Cardiac muscle cell (in vitro differentiated cells and primary cell): ENCODE measurements around the gene INPP5D. TPM values are rescaled to one million over a fixed set of nuclear protein-coding genes. Genes with fewer than 3 reads are reported as not detected.

Experiments used
- DNase-seq, 2 donors: peaks; one replicate each; pipeline versions ENCODE4 v3.0.0 to v3.0.0-alpha.2; 2010 to 2017; ENCODE audit warnings: low read depth in 1 of 2, low spot score in 1 of 2
- H3K27ac ChIP-seq: fragments of 200-600 bp; sonication (generic); 2 replicates; pipeline ENCODE4 v1.5.1; 2016
- H3K27me3 ChIP-seq: fragments of 200-600 bp; sonication (generic); 2 replicates; pipeline ENCODE4 v1.6.0; 2016; ENCODE audit warnings: control low read depth
- H3K36me3 ChIP-seq: fragments of 200-600 bp; sonication (generic); 2 replicates; pipeline ENCODE4 v1.5.1; 2016; ENCODE audit warnings: control low read depth
- H3K4me1 ChIP-seq: fragments of 200-600 bp; sonication (generic); 2 replicates; pipeline ENCODE4 v1.8.1; 2017; ENCODE audit warnings: low read depth, mild to moderate bottlenecking, mixed run types
- H3K4me3 ChIP-seq: fragments of 200-600 bp; sonication (generic); 2 replicates; pipeline ENCODE4 v1.5.1; 2016; ENCODE audit warnings: mild to moderate bottlenecking
- H3K9me3 ChIP-seq: fragments of 200-600 bp; sonication (generic); 2 replicates; pipeline ENCODE4 v1.5.1; 2017; ENCODE audit warnings: low read depth, mild to moderate bottlenecking, control low read depth
- polyA plus RNA-seq: library from polyadenylated mRNA; unstranded; fragments of >200 nt; fragmentation: Nextera tagmentation; extraction: Ambion mirVana; gene quantifications from 2 replicates; pipeline ENCODE4 v1.2.1, GENCODE V29; 2016
- total RNA-seq: library from RNA; depleted of rRNA; stranded (reverse); fragments of >200 nt; gene quantifications from 2 replicates; pipeline ENCODE4 v1.2.3, GENCODE V29; 2016
- TF ChIP-seq, protein P1 (sequence below): IDR thresholded peaks from 2 replicates; pipeline ENCODE4 v1.5.1; 2012; ENCODE audit warnings: low read depth, mild to moderate bottlenecking, low read length

The INPP5D gene
- total and polyA plus RNA-seq, 2 experiments from 2014 or later: 4.5 to 6.8 TPM

DNA sequence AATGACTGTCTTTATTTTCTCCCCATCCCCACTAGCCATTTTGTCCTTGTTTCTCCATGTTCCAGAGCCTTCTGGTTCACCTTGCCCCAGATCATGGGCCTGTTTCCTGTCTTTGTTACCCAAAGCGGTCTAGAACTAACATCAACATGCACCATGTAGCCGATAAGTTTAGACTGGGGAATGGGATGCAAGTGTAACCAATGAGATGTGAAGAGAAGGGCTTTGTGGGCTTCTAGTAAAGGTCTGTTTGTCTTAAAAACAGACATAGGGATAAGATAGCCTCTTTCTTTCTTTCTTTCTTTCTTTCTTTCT is 25.7 kb downstream of the INPP5D start:
- Histone ChIP-seq H3K36me3 (no peaks in the 10 kb centered on the region), H3K9me3 (no peaks in the 10 kb centered on the region), H3K4me1 (no peaks in the 10 kb centered on the region), H3K27me3 (no peaks in the 10 kb centered on the region), H3K4me3 (no peak overlapping the region), H3K27ac (no peak overlapping the region)
- TF ChIP-seq, protein P1, sequence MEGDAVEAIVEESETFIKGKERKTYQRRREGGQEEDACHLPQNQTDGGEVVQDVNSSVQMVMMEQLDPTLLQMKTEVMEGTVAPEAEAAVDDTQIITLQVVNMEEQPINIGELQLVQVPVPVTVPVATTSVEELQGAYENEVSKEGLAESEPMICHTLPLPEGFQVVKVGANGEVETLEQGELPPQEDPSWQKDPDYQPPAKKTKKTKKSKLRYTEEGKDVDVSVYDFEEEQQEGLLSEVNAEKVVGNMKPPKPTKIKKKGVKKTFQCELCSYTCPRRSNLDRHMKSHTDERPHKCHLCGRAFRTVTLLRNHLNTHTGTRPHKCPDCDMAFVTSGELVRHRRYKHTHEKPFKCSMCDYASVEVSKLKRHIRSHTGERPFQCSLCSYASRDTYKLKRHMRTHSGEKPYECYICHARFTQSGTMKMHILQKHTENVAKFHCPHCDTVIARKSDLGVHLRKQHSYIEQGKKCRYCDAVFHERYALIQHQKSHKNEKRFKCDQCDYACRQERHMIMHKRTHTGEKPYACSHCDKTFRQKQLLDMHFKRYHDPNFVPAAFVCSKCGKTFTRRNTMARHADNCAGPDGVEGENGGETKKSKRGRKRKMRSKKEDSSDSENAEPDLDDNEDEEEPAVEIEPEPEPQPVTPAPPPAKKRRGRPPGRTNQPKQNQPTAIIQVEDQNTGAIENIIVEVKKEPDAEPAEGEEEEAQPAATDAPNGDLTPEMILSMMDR: no peak
- DNase-seq: no peak

- Histone ChIP-seq H3K36me3 (no peaks in the 10 kb centered on the region), H3K9me3 (no peaks in the 10 kb centered on the region), H3K27me3 (no peaks in the 10 kb centered on the region), H3K4me1 (no peaks in the 10 kb centered on the region), H3K27ac (no peak overlapping the region), H3K4me3 (no peak overlapping the region)
- DNase-seq: no peak
- TF ChIP-seq, protein P1: no peak
Measured at GRCh38 chr2:233087713-233088112, 27.6 kb downstream of the INPP5D start.

DNA sequence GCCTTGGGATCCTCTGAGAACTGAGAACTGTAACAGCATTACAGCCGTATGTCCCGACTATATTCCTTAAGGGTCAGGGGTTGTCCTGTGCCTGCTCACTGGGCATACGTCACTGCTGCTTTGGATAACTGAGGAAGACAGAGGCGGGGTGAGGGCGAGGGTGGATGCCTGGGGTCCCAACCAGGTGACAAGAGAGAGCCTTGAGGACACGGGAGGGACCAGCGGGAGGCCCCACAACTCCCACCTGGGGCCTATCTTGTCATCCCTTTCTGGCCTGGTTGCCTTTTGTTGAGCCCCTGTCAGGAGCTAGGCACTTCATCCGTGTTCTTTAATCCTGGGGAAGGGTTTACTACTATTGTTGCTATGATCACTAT is 28.8 kb downstream of the INPP5D start:
- H3K27me3 ChIP-seq: no peaks in the 10 kb centered on the region
- H3K36me3 ChIP-seq: no peaks in the 10 kb centered on the region
- DNase-seq: no peak
- no peaks in the 10 kb centered on the region for H3K9me3 ChIP-seq
- no peak overlapping the region for H3K27ac ChIP-seq
- TF ChIP-seq, protein P1: no peak
- H3K4me3 ChIP-seq: no peak overlapping the region
- H3K4me1 ChIP-seq: no peaks in the 10 kb centered on the region

DNA sequence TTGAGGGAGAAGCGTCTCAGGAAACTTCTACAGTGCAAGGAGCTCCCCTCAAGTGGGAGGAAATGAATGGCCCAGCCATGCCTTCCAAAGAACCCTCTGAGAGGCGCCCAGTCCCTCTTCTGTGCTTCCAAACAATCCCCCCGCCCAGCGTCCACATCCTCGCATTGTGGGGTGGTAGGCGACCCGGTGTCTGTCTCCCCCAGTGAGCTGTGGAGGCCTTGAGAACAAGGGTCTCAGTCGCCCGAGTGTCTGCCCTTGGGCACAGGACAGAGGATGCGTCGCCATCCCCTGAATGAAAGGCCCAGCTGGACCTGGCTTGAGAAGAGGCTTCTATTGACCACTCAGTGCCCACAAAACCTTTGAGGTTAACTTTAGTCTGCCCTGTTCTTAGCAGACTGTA is 29.7 kb downstream of the INPP5D start:
- TF ChIP-seq, protein P1: no peak

DNA sequence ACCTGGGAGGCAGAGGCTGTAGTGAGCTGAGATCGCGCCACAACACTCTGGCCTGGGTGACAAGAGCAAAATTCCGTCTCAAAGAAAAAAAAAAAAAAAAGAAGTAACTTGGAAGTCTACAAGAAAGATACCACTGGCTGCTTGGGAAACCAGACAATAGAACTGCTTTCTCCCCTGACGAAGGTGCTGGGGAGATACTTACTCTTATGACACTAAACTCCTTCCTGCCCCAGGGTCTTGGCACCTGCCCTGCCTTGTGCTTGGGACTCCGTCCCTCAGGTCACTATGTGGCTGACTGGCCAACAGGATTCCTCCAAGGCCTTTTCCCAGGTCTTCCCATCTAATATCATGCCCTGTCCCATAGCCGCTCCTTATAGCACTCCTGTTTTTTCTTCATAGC is 30.7 kb downstream of the INPP5D start:
- TF ChIP-seq, protein P1: no peak
- Histone ChIP-seq H3K36me3 (no peaks in the 10 kb centered on the region), H3K27me3 (no peaks in the 10 kb centered on the region), H3K4me3 (no peak overlapping the region), H3K27ac (no peak overlapping the region), H3K9me3 (no peaks in the 10 kb centered on the region), H3K4me1 (no peaks in the 10 kb centered on the region)
- no peak for DNase-seq

More for the DNA sequence above, 29.7 kb downstream of the INPP5D start:
- no peak for DNase-seq
- Histone ChIP-seq H3K27ac (no peak overlapping the region), H3K27me3 (no peaks in the 10 kb centered on the region), H3K9me3 (no peaks in the 10 kb centered on the region), H3K4me3 (no peak overlapping the region), H3K36me3 (no peaks in the 10 kb centered on the region), H3K4me1 (no peaks in the 10 kb centered on the region)
